Measurements from ENCODE around the gene KIF5A.

DNA sequence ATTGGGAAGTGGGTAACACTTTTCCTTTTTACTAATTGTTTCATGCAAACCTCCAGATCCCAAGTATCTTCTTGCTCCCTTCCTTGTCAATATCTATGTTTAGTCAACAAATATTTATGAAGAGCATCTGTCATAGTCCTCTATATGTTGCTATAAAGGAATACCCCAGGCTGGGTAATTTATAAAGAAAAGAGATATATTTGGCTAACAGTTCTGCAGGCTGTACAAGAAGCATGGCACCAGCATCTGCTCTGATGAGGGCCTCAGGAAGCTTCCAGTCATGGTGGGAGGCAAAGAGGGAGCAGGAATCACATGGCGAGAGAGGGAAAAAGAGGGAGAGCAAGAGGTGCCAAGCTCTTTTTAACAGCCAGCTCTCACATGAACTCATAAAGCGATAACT, 4.6 kb downstream of the KIF5A start:
- TF ChIP-seq, protein P1, sequence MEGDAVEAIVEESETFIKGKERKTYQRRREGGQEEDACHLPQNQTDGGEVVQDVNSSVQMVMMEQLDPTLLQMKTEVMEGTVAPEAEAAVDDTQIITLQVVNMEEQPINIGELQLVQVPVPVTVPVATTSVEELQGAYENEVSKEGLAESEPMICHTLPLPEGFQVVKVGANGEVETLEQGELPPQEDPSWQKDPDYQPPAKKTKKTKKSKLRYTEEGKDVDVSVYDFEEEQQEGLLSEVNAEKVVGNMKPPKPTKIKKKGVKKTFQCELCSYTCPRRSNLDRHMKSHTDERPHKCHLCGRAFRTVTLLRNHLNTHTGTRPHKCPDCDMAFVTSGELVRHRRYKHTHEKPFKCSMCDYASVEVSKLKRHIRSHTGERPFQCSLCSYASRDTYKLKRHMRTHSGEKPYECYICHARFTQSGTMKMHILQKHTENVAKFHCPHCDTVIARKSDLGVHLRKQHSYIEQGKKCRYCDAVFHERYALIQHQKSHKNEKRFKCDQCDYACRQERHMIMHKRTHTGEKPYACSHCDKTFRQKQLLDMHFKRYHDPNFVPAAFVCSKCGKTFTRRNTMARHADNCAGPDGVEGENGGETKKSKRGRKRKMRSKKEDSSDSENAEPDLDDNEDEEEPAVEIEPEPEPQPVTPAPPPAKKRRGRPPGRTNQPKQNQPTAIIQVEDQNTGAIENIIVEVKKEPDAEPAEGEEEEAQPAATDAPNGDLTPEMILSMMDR (IDR thresholded peaks at IDR 0.05) = no peak
- TF ChIP-seq POLR2A (IDR thresholded peaks at IDR 0.05) = no peak
